Stimulated activated CD4-positive, alpha-beta T cell treated with anti-CD3 and anti-CD28 coated beads, TNF-alpha, amount 100 ng/mL, for 4 hours (primary cell): Measurements from ENCODE around the gene FN3K.
"Not testable (repeated sequence)": the region's sequence is repeated elsewhere in the genome, so short reads cannot be mapped to it uniquely, and the experiment has no call there.

Experiments
- DNase-seq, 3 experiments: peaks; one replicate each; pipeline ENCODE4 v3.0.0-alpha.2; 2020; ENCODE audit warnings: low read depth in 3 of 3

FN3K gene

GRCh38 chr17:82775001-82775823 is 39.8 kb downstream of the FN3K start:
- no peak for DNase-seq

- DNase-seq = no peak
These were observed 41.0 kb downstream of the FN3K start for GRCh38 chr17:82776454-82776853.

- peak in 1 of 3 experiments; percentile 11 for DNase-seq
These were observed 42.5 kb downstream of the FN3K start for GRCh38 chr17:82777778-82778375.

- DNase-seq = no peak
These were observed 44.1 kb downstream of the FN3K start for GRCh38 chr17:82779541-82779940.

- DNase-seq = no peak
These were observed 44.8 kb downstream of the FN3K start for GRCh38 chr17:82780195-82780594.

- DNase-seq = no peak
These were observed 45.8 kb downstream of the FN3K start for GRCh38 chr17:82780971-82781893.

- DNase-seq = peak; percentile 67 to 75 (median 73)
These were observed 46.5 kb downstream of the FN3K start for GRCh38 chr17:82781894-82782274.

GRCh38 chr17:82782657-82783207 is 47.3 kb downstream of the FN3K start:
- no peak for DNase-seq

GRCh38 chr17:82783498-82783897 is 48.1 kb downstream of the FN3K start:
- no peak for DNase-seq

GRCh38 chr17:82785581-82785980 is 50.2 kb downstream of the FN3K start:
- not testable (repeated sequence) for DNase-seq

- no peak for DNase-seq
These were observed 51.0 kb downstream of the FN3K start for GRCh38 chr17:82786427-82786826.

GRCh38 chr17:82787081-82787848 is 51.9 kb downstream of the FN3K start:
- no peak for DNase-seq

- no peak for DNase-seq
These were observed 53.0 kb downstream of the FN3K start for GRCh38 chr17:82788206-82789001.

- DNase-seq = no peak
These were observed 53.7 kb downstream of the FN3K start for GRCh38 chr17:82789051-82789592.

GRCh38 chr17:82789806-82790205 is 54.4 kb downstream of the FN3K start:
- no peak for DNase-seq

- no peak for DNase-seq
These were observed 55.0 kb downstream of the FN3K start for GRCh38 chr17:82790391-82790790.

- DNase-seq = no peak
These were observed 56.1 kb downstream of the FN3K start for GRCh38 chr17:82791532-82791931.

- no peak for DNase-seq
These were observed 58.7 kb downstream of the FN3K start for GRCh38 chr17:82793974-82794630.

- no peak for DNase-seq
These were observed 59.5 kb downstream of the FN3K start for GRCh38 chr17:82794781-82795482.
